LNCAP (cell line): ENCODE results near the gene LRRC56.

Experiments used
- CTCF ChIP-seq: fragments of 450-650 bp; IDR thresholded peaks from 2 replicates; pipeline ENCODE4 v1.5.1; 2017; ENCODE audit warnings: mild to moderate bottlenecking

The LRRC56 gene

GRCh38 chr11:504053-504993 lies 33.0 kb upstream of the LRRC56 start:
- TF ChIP-seq CTCF, result no peak

DNA sequence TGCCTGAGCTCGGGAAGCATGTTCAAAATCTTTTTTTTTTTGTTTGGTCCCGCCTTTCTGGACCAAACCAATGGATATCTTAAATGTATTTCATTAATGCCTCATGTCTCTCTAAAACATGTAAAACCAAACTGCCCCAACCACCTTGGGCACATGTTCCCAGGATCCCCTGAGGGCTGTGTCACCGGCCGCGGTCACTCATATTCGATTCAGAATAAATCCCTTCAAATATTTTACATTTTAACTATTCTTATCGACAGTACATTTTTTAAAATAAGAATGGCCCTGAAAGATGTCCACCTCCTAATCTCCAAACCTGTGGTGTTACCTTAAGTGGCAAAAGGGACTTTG lies 32.4 kb upstream of the LRRC56 start:
- no peak for TF ChIP-seq CTCF

- TF ChIP-seq CTCF, result no peak
These were observed 30.9 kb upstream of the LRRC56 start for GRCh38 chr11:506238-506994.

- no peak for TF ChIP-seq CTCF
These were observed 30.2 kb upstream of the LRRC56 start, which contains the start of gene RNH1 for GRCh38 chr11:506995-507726. RNH1 (minus strand) TSS chr11:507242; CDS start chr11:502162, 5,080 bp downstream.

DNA sequence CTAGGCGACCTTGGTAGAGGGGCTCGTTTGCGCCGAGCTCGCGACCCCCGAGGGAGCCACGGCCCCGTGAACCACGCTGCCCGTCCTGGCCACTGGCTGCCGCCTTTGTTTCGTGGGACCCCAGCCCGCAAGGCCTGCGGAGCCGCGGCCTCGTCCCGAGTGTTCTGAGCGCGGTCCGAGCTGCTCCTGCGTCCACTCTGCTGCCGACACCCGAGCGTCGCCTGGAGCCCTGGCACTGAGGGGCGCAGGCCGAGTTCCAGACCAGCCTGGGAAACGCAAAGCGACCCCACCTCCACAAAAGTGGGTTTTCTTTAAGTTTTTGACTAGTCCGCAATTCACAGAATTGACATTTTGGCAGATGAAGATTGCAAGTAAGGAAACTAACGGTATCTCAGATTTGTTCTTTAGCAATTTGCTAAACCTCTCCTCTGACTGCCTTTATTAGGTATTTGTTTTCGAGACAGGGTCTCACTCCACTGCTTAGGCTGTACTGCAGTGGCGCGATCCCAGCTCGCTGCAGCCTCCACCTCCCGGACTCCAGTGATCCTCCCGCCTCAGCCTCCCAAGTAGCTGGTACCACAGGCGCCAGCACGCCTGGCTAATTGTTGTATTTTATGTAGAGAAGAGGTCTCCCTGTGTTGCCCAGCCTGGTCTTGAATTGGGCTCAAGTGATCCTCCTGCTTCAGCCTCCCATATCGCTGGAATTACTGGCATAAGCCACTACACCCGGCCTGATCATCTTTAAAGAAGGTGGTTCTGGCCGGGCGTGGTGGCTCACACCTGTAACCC lies 29.4 kb upstream of the LRRC56 start:
- no peak for TF ChIP-seq CTCF

DNA sequence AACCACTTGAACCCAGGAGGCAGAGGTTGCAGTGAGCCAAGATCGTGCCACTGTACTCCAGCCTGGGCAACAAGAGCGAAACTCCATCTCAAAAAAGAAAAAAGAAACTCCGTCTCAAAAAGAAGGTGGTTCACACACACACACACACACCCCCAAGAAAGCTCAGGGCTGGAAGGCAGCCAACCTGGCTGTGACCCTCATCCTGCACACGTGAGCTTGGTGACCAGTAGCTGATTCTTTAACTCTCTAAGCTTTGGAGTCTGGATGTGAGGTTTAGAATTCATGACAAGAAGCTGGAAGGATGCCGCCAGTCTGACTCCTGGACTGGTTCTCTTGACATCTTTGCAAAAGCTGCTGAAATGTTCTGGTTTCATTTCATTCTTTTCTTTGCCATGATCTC lies 28.4 kb upstream of the LRRC56 start:
- TF ChIP-seq CTCF, result no peak
